ENCODE results near the gene PPT1.

DNA sequence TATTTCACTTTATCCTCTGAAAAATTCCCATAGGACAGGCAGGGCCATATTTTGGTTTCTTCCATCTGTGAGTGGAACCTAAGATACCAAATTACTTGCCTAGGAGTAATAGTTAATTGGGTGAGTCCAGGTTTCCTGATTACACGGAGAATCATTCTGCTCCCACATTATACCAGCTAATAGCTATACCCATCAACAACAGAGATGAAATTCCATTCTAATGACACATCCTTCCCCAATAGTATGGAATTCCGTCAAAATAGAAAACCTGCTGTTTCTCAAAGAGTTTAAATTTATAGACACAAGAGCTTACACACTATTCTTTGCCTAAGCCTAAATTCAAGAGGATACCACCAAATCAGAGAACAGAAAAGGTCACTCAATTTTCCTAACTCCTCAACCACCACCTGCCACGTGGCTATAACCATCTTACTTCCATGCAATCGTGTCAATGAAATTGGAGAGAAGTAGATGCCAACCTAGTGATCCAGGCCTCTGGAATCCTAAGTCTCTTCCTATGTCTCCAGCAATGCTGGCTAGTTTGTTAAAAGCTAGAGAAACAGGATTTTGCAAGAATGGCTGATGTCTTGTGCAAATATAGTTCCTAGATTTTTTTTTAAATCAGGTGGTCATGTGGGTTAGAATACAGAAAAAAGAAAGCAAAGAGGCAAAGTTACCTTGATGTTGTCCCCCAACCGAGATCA is 6.2 kb downstream of the PPT1 start:
- TF ChIP-seq, protein P1, sequence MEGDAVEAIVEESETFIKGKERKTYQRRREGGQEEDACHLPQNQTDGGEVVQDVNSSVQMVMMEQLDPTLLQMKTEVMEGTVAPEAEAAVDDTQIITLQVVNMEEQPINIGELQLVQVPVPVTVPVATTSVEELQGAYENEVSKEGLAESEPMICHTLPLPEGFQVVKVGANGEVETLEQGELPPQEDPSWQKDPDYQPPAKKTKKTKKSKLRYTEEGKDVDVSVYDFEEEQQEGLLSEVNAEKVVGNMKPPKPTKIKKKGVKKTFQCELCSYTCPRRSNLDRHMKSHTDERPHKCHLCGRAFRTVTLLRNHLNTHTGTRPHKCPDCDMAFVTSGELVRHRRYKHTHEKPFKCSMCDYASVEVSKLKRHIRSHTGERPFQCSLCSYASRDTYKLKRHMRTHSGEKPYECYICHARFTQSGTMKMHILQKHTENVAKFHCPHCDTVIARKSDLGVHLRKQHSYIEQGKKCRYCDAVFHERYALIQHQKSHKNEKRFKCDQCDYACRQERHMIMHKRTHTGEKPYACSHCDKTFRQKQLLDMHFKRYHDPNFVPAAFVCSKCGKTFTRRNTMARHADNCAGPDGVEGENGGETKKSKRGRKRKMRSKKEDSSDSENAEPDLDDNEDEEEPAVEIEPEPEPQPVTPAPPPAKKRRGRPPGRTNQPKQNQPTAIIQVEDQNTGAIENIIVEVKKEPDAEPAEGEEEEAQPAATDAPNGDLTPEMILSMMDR (conservative IDR thresholded peaks at IDR 0.05; ENCODE audit: low read length): no peak
- no peak for TF ChIP-seq EZH2phosphoT487 (IDR thresholded peaks at IDR 0.05; ENCODE audit: borderline replicate concordance)

Data from Loucy (cell line).